ENCODE measurements around the gene DALRD3.
A peak's percentile ranks its signal among the peaks of the same experiment; 100 is the strongest.

Gene DALRD3

DNA sequence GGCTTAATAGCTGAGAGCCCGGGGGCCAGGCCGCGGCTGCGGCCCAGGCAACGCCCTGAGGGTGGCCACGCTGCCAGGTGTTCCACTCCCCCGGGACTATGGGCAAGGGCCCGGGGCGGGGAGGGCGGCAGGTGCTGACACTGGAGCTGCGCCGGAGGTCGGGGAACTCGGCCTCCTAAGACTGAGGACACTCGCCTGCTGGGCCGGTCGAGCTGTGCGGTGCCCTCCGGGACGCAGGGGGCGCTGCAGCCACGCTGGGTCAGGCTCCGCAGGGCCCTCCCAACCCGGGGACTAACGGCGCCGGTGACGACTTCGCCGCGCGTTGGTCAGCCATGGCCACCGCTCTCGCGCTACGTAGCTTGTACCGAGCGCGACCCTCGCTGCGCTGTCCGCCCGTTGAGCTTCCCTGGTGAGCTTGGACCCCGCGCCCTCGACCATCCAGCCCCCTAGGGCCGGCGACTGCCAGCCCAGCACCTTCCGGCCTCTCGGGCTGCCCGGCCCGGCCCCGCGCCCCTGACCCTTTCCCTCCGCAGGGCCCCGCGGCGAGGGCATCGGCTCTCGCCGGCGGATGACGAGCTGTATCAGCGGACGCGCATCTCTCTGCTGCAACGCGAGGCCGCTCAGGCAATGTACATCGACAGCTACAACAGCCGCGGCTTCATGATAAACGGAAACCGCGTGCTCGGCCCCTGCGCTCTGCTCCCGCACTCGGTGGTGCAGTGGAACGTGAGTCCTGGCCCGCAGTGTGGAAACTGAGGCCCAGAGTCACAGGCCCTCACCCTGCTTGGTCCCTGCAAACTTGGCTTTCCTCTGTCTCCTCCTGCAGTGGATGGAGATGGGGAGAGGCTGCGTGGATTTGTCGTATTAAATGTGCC, 3.7 kb upstream of the DALRD3 start, which contains the start of gene NDUFAF3:
TSS of gene NDUFAF3 (plus strand) at position 309 of the 875 bp plus-strand sequence. CDS start at position 333, 24 bp downstream.
- peak; percentile 93 for TF ChIP-seq CTCF (IDR thresholded peaks at IDR 0.05; ENCODE audit: low read depth, low read length, missing control alignments)
- peak within 1 kb of the TSS; percentile 79 for H3K4me3 ChIP-seq (ENCODE audit: low read depth, low read length)
- peak; percentile 83 for DNase-seq (ENCODE audit: low read depth)

GRCh38 chr3:49021213-49021812, 2.9 kb upstream of the DALRD3 start:
- DNase-seq (ENCODE audit: low read depth), result peak; percentile 95
- H3K4me3 ChIP-seq (ENCODE audit: low read depth, low read length), result peak overlapping the region; percentile 79
- TF ChIP-seq CTCF (IDR thresholded peaks at IDR 0.05; ENCODE audit: low read depth, low read length, missing control alignments), result no peak

GRCh38 chr3:49020330-49021212, 2.2 kb upstream of the DALRD3 start:
- no peak for TF ChIP-seq CTCF (IDR thresholded peaks at IDR 0.05; ENCODE audit: low read depth, low read length, missing control alignments)
- peak overlapping the region; percentile 79 for H3K4me3 ChIP-seq (ENCODE audit: low read depth, low read length)
- no peak for DNase-seq (ENCODE audit: low read depth)

- no peak for TF ChIP-seq CTCF (IDR thresholded peaks at IDR 0.05; ENCODE audit: low read depth, low read length, missing control alignments)
- no peak for DNase-seq (ENCODE audit: low read depth)
- peak overlapping the region; percentile 79 for H3K4me3 ChIP-seq (ENCODE audit: low read depth, low read length)
Observed at GRCh38 chr3:49019941-49020329, 1.6 kb upstream of the DALRD3 start.

GRCh38 chr3:49018707-49019006, 277 bp upstream of the DALRD3 start:
- TF ChIP-seq CTCF (IDR thresholded peaks at IDR 0.05; ENCODE audit: low read depth, low read length, missing control alignments), result no peak
- no peak for DNase-seq (ENCODE audit: low read depth)
- H3K4me3 ChIP-seq (ENCODE audit: low read depth, low read length), result peak overlapping the region; percentile 79

GRCh38 chr3:49017229-49017970, 980 bp downstream of the DALRD3 start:
- TF ChIP-seq CTCF (IDR thresholded peaks at IDR 0.05; ENCODE audit: low read depth, low read length, missing control alignments), result no peak
- DNase-seq (ENCODE audit: low read depth), result no peak
- peak overlapping the region; percentile 79 for H3K4me3 ChIP-seq (ENCODE audit: low read depth, low read length)
